ENCODE results near the gene CSN1S1.

DNA sequence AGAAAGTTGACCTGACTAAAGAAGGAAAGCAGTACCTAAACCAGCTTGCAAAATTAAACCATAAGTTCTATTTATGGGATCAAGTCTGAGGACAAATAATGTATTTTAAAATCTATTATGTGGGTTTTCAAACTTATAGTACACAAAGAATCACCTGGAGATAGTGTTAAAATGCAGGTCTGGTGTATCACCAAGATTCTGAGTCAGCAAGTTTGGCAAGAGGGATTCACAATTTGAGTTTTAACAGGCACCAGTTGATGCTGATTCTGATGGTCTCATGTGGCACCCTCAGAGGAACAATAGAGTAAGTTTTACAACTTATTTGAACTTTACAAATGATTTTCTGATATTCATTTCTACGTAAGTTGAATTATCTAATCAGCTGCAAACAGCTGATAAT is 55.8 kb downstream of the CSN1S1 start:
- TF ChIP-seq, protein P1, sequence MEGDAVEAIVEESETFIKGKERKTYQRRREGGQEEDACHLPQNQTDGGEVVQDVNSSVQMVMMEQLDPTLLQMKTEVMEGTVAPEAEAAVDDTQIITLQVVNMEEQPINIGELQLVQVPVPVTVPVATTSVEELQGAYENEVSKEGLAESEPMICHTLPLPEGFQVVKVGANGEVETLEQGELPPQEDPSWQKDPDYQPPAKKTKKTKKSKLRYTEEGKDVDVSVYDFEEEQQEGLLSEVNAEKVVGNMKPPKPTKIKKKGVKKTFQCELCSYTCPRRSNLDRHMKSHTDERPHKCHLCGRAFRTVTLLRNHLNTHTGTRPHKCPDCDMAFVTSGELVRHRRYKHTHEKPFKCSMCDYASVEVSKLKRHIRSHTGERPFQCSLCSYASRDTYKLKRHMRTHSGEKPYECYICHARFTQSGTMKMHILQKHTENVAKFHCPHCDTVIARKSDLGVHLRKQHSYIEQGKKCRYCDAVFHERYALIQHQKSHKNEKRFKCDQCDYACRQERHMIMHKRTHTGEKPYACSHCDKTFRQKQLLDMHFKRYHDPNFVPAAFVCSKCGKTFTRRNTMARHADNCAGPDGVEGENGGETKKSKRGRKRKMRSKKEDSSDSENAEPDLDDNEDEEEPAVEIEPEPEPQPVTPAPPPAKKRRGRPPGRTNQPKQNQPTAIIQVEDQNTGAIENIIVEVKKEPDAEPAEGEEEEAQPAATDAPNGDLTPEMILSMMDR (conservative IDR thresholded peaks at IDR 0.05; ENCODE audit: low read depth in 2 of 2): no peak
- TF ChIP-seq, protein P2, sequence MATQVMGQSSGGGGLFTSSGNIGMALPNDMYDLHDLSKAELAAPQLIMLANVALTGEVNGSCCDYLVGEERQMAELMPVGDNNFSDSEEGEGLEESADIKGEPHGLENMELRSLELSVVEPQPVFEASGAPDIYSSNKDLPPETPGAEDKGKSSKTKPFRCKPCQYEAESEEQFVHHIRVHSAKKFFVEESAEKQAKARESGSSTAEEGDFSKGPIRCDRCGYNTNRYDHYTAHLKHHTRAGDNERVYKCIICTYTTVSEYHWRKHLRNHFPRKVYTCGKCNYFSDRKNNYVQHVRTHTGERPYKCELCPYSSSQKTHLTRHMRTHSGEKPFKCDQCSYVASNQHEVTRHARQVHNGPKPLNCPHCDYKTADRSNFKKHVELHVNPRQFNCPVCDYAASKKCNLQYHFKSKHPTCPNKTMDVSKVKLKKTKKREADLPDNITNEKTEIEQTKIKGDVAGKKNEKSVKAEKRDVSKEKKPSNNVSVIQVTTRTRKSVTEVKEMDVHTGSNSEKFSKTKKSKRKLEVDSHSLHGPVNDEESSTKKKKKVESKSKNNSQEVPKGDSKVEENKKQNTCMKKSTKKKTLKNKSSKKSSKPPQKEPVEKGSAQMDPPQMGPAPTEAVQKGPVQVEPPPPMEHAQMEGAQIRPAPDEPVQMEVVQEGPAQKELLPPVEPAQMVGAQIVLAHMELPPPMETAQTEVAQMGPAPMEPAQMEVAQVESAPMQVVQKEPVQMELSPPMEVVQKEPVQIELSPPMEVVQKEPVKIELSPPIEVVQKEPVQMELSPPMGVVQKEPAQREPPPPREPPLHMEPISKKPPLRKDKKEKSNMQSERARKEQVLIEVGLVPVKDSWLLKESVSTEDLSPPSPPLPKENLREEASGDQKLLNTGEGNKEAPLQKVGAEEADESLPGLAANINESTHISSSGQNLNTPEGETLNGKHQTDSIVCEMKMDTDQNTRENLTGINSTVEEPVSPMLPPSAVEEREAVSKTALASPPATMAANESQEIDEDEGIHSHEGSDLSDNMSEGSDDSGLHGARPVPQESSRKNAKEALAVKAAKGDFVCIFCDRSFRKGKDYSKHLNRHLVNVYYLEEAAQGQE (IDR thresholded peaks at IDR 0.05; ENCODE audit: unreplicated experiment): no peak
- TF ChIP-seq POLR2AphosphoS5 (IDR thresholded peaks at IDR 0.05; ENCODE audit: low read depth) (no peak), ZNF331 (CRISPR knock-in tag; IDR thresholded peaks at IDR 0.05; ENCODE audit: low read depth) (no peak)
